OCI-LY3 (cell line): ENCODE measurements around the gene ZYX.

Source experiments
- H2AFZ ChIP-seq: fragments of 200-600, 300-600 bp; shearing (Covaris generic); 2 replicates; pipeline ENCODE4 v1.6.0; 2014; ENCODE audit warnings: antibody characterized with exemption, low read depth, low read length
- H3K27ac ChIP-seq: fragments of 200-600, 300-600 bp; sonication (generic); 2 replicates; pipeline ENCODE4 v1.5.1; 2014; ENCODE audit warnings: mild to moderate bottlenecking, low read length, moderate library complexity, mixed read lengths
- H3K27me3 ChIP-seq: fragments of 200-600, 300-600 bp; sonication (generic); 2 replicates; pipeline ENCODE4 v1.6.1; 2014; ENCODE audit warnings: low read depth, low read length, mixed read lengths
- H3K36me3 ChIP-seq: fragments of 200-600, 300-600 bp; sonication (generic); replicated peaks from 2 replicates; pipeline ENCODE3; 2014; ENCODE audit warnings: low read depth, low read length, mixed read lengths
- H3K4me1 ChIP-seq: fragments of 300-600, 200-600 bp; sonication (generic); 2 replicates; pipeline ENCODE4 v1.6.1; 2014; ENCODE audit warnings: low read length, mixed read lengths
- H3K4me2 ChIP-seq: fragments of 200-600, 300-600 bp; sonication (generic); 2 replicates; pipeline ENCODE4 v1.6.1; 2014; ENCODE audit warnings: low read length, mixed read lengths
- H3K4me3 ChIP-seq: fragments of 300-600, 200-600 bp; sonication (generic); 2 replicates; pipeline ENCODE4 v1.5.1; 2014; ENCODE audit warnings: antibody characterized with exemption, mild to moderate bottlenecking, low read length, moderate library complexity
- H3K79me2 ChIP-seq: fragments of 300-600, 200-600 bp; shearing (Covaris generic); 2 replicates; pipeline ENCODE4 v1.6.1; 2014; ENCODE audit warnings: mild to moderate bottlenecking, low read length, mixed read lengths
- H3K9ac ChIP-seq: fragments of 300-600, 200-600 bp; shearing (Covaris generic); 2 replicates; pipeline ENCODE4 v1.6.0; 2014; ENCODE audit warnings: mild to moderate bottlenecking, low read length, moderate library complexity
- H3K9me3 ChIP-seq: fragments of 200-600, 300-600 bp; shearing (Covaris generic); 2 replicates; pipeline ENCODE4 v1.6.1; 2014; ENCODE audit warnings: low read length, mixed read lengths; ENCODE audit not compliant: insufficient read depth
- H4K20me1 ChIP-seq: fragments of 200-600, 300-600 bp; sonication (generic); 2 replicates; pipeline ENCODE4 v1.6.1; 2016; ENCODE audit warnings: low read length, mixed read lengths; ENCODE audit not compliant: insufficient read depth
- EZH2phosphoT487 ChIP-seq: fragments of 200-600 bp; shearing (Covaris generic); IDR thresholded peaks from 2 replicates; pipeline ENCODE4 v1.6.1; 2018; ENCODE audit warnings: antibody characterized with exemption, mixed run types, low read depth
- TF ChIP-seq, protein P1 (sequence below): fragments of 200-600, 300-600 bp; sonication (generic); IDR thresholded peaks from 2 replicates; pipeline ENCODE4 v1.5.1; 2014; ENCODE audit warnings: antibody characterized with exemption, low read length, low read depth

ZYX gene

GRCh38 chr7:143433759-143434158 lies 52.6 kb downstream of the ZYX start:
- Histone ChIP-seq H3K27me3 (peaks cover 42% of the 10 kb centered on the region), H3K4me2 (no peak overlapping the region), H3K4me1 (peaks cover 19% of the 10 kb centered on the region), H3K36me3 (no peaks in the 10 kb centered on the region), H3K9me3 (no peaks in the 10 kb centered on the region), H3K79me2 (no peaks in the 10 kb centered on the region), H4K20me1 (no peaks in the 10 kb centered on the region), H3K27ac (no peak overlapping the region), H3K4me3 (no peak overlapping the region), H2AFZ (no peak overlapping the region), H3K9ac (no peak overlapping the region)
- TF ChIP-seq, protein P1, sequence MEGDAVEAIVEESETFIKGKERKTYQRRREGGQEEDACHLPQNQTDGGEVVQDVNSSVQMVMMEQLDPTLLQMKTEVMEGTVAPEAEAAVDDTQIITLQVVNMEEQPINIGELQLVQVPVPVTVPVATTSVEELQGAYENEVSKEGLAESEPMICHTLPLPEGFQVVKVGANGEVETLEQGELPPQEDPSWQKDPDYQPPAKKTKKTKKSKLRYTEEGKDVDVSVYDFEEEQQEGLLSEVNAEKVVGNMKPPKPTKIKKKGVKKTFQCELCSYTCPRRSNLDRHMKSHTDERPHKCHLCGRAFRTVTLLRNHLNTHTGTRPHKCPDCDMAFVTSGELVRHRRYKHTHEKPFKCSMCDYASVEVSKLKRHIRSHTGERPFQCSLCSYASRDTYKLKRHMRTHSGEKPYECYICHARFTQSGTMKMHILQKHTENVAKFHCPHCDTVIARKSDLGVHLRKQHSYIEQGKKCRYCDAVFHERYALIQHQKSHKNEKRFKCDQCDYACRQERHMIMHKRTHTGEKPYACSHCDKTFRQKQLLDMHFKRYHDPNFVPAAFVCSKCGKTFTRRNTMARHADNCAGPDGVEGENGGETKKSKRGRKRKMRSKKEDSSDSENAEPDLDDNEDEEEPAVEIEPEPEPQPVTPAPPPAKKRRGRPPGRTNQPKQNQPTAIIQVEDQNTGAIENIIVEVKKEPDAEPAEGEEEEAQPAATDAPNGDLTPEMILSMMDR = no peak
- no peak for TF ChIP-seq EZH2phosphoT487

GRCh38 chr7:143434660-143435059 lies 53.5 kb downstream of the ZYX start:
- H4K20me1 ChIP-seq = no peaks in the 10 kb centered on the region
- no peak overlapping the region for H3K4me3 ChIP-seq
- no peaks in the 10 kb centered on the region for H3K36me3 ChIP-seq
- H2AFZ ChIP-seq = no peak overlapping the region
- H3K9ac ChIP-seq = no peak overlapping the region
- TF ChIP-seq, protein P1 = no peak
- no peak for TF ChIP-seq EZH2phosphoT487
- H3K27ac ChIP-seq = no peak overlapping the region
- H3K9me3 ChIP-seq = no peaks in the 10 kb centered on the region
- H3K4me1 ChIP-seq = peaks cover 19% of the 10 kb centered on the region
- peaks cover 42% of the 10 kb centered on the region for H3K27me3 ChIP-seq
- no peaks in the 10 kb centered on the region for H3K79me2 ChIP-seq
- no peak overlapping the region for H3K4me2 ChIP-seq

DNA sequence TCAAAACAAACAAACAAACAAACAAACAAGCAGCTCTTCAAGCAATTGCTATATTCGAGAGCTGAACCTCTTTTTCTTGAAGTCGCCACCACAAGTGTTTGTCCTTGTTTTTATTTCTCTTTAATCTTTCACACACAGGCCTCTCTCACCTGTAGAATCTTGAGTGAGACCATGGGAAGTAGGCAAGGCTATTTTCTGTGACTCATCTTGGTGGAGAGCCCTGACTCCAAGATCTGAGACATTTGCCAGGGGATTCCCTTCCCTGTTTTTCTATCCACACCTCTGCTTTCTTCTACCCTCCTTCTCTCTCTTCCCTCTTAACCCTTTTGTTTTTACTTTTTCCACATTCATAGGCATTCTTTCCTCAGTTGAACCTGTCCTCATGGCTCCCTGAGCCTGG lies 54.1 kb downstream of the ZYX start:
- H3K4me2 ChIP-seq = no peak overlapping the region
- H3K36me3 ChIP-seq = no peaks in the 10 kb centered on the region
- H3K79me2 ChIP-seq = no peaks in the 10 kb centered on the region
- no peak overlapping the region for H3K27ac ChIP-seq
- no peaks in the 10 kb centered on the region for H4K20me1 ChIP-seq
- H3K4me3 ChIP-seq = no peak overlapping the region
- H3K27me3 ChIP-seq = peaks cover 44% of the 10 kb centered on the region
- no peak overlapping the region for H3K9ac ChIP-seq
- TF ChIP-seq, protein P1 = no peak
- no peak for TF ChIP-seq EZH2phosphoT487
- H3K9me3 ChIP-seq = no peaks in the 10 kb centered on the region
- H2AFZ ChIP-seq = no peak overlapping the region
- peaks cover 19% of the 10 kb centered on the region for H3K4me1 ChIP-seq

DNA sequence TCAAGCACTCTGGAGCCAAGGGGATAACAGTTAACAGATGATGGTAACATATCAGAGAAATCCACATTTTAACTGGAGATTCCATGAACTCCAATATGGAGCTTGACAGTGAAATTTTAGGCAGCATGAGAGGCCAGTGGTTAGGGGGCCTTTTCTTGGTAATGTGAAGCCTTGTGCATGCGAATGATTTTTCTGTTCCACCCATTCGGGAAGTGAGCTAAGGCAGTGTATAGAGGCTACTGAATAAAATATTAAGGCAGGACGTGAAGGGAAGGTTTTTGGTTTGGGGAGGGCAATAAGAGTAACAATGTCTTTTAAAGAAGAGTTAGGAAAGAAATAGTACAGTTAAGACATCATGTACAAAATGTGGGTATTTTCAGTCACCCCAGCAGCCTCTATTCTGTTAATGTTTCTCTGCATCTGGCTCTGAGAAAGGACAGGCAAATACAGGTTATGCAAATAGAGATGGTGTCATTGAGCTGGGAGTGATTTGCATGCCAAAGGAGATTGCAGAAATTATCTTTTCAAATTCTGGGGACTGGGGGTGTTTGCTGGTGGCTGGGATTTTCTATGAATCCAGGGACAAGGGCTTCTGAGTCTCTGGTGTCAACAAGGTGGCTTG lies 55.3 kb downstream of the ZYX start:
- Histone ChIP-seq H3K9me3 (no peaks in the 10 kb centered on the region), H2AFZ (no peak overlapping the region), H3K9ac (no peak overlapping the region), H4K20me1 (no peaks in the 10 kb centered on the region), H3K4me2 (peak overlapping the region; percentile 26; the same call in 1 of the 2 replicates), H3K4me1 (peaks cover 19% of the 10 kb centered on the region), H3K79me2 (no peaks in the 10 kb centered on the region), H3K4me3 (no peak overlapping the region), H3K27me3 (peaks cover 42% of the 10 kb centered on the region), H3K36me3 (no peaks in the 10 kb centered on the region), H3K27ac (no peak overlapping the region)
- no peak for TF ChIP-seq EZH2phosphoT487
- TF ChIP-seq, protein P1 = no peak
